ENCODE data around the gene NRXN3.

NRXN3 gene

GRCh38 chr14:79643132-79643531 lies 1473.0 kb downstream of the NRXN3 start:
- H3K36me3 Mint-ChIP-seq (ENCODE audit: low read depth) = no peaks in the 10 kb centered on the region
- H3K4me3 Mint-ChIP-seq = no peak overlapping the region
- H3K27me3 Mint-ChIP-seq = no peaks in the 10 kb centered on the region
- peaks cover 8% of the 10 kb centered on the region for H3K9me3 Mint-ChIP-seq
- H3K4me1 Mint-ChIP-seq (ENCODE audit: low read depth) = no peaks in the 10 kb centered on the region
- no peak overlapping the region for H3K27ac Mint-ChIP-seq
- intact Hi-C loops (cut with micrococcal nuclease) = no loop called here

DNA sequence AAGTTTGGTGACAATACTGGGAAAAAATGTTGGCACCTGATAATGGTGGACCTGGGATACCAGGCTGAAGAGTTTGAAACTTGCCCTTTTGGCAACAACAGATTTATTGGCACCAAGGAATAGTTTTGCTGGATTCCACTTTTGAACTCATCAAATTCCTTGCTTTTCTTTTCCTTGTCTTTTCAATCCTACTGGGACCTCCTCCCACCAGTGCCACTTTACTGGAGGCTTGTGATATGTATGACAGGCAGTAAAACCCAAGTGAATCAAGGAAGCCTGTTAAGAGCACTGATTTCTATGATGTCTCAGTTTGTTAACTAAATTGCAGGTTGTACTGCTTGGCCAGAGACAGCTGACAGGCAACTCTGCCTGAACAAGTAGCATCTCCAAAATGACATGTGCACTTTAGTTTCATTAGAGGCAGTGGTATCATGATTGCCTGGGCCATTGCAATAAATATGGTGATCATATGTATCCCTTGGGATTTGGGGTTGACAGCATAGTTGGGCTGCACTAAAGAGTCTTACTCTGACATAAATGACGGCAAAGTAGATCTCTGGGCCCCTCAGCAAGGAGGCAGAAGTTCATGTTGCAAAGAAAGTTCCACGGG lies 1475.7 kb downstream of the NRXN3 start:
- H3K36me3 Mint-ChIP-seq (ENCODE audit: low read depth) = no peaks in the 10 kb centered on the region
- intact Hi-C loops (cut with micrococcal nuclease) = no loop called here
- peaks cover 8% of the 10 kb centered on the region for H3K9me3 Mint-ChIP-seq
- H3K27ac Mint-ChIP-seq = no peak overlapping the region
- H3K27me3 Mint-ChIP-seq = no peaks in the 10 kb centered on the region
- no peaks in the 10 kb centered on the region for H3K4me1 Mint-ChIP-seq (ENCODE audit: low read depth)
- H3K4me3 Mint-ChIP-seq = no peak overlapping the region

GRCh38 chr14:79649856-79650255 lies 1479.7 kb downstream of the NRXN3 start:
- H3K4me3 Mint-ChIP-seq = no peak overlapping the region
- no peaks in the 10 kb centered on the region for H3K27me3 Mint-ChIP-seq
- no peak overlapping the region for H3K27ac Mint-ChIP-seq
- H3K9me3 Mint-ChIP-seq = peaks cover 13% of the 10 kb centered on the region
- H3K36me3 Mint-ChIP-seq (ENCODE audit: low read depth) = no peaks in the 10 kb centered on the region
- no peaks in the 10 kb centered on the region for H3K4me1 Mint-ChIP-seq (ENCODE audit: low read depth)
- intact Hi-C loops (cut with micrococcal nuclease) = no loop called here

- Mint-ChIP-seq H3K4me3 (no peak overlapping the region), H3K9me3 (peaks cover 13% of the 10 kb centered on the region), H3K36me3 (ENCODE audit: low read depth) (no peaks in the 10 kb centered on the region)
These were observed 1482.5 kb downstream of the NRXN3 start for GRCh38 chr14:79652513-79653307.

DNA sequence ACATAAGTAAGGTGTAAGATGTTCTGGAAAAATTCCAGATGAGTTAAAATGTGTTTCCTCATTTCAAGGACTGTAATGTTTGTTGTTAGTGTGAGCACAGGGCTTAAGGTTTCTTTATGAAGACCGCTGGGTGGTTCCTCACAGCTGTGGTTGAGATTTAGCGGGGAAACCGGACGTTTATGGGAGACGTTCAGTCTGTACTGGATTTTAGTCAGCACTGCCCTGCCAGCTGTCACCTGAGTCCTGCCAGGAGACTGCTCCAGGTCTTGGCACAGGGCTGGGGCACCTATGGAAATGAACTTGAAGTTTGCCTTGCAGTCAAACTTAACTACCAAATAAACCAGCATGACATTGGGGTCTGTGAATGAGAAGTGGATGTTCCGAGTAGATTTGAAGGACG lies 1485.9 kb downstream of the NRXN3 start:
- Mint-ChIP-seq H3K27me3 (no peaks in the 10 kb centered on the region), H3K4me1 (ENCODE audit: low read depth) (no peaks in the 10 kb centered on the region), H3K4me3 (no peak overlapping the region), H3K27ac (no peak overlapping the region), H3K9me3 (peaks cover 13% of the 10 kb centered on the region), H3K36me3 (ENCODE audit: low read depth) (no peaks in the 10 kb centered on the region)
- intact Hi-C loops (cut with micrococcal nuclease) = no loop called here

More at GRCh38 chr14:79652513-79653307, 1482.5 kb downstream of the NRXN3 start:
- no peaks in the 10 kb centered on the region for H3K4me1 Mint-ChIP-seq (ENCODE audit: low read depth)
- no peaks in the 10 kb centered on the region for H3K27me3 Mint-ChIP-seq
- no peak overlapping the region for H3K27ac Mint-ChIP-seq
- intact Hi-C loops (cut with micrococcal nuclease) = no loop called here

DNA sequence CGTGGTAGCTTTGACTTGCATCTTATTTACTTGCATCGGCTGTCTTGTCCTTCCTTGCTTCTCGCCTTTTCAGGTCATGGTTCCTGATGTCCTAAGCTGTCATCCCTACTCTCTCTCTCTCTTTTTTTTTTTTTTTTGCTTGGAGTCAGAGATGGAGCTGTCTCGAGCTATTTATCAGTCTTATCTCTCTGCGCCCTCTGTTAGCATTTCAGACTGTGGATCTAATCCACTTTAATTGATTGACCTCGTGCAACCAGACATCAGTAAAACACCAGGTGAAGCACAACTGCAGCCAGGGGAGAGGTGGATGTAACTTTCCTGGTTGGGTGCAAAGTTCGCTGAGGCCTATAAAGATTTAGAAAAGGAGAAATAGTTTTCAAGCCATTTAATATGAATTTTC lies 1486.3 kb downstream of the NRXN3 start:
- no peaks in the 10 kb centered on the region for H3K36me3 Mint-ChIP-seq (ENCODE audit: low read depth)
- intact Hi-C loops (cut with micrococcal nuclease) = no loop called here
- no peaks in the 10 kb centered on the region for H3K4me1 Mint-ChIP-seq (ENCODE audit: low read depth)
- H3K27ac Mint-ChIP-seq = no peak overlapping the region
- H3K9me3 Mint-ChIP-seq = peaks cover 13% of the 10 kb centered on the region
- no peaks in the 10 kb centered on the region for H3K27me3 Mint-ChIP-seq
- H3K4me3 Mint-ChIP-seq = no peak overlapping the region

- Mint-ChIP-seq H3K9me3 (peaks cover 14% of the 10 kb centered on the region), H3K27me3 (no peaks in the 10 kb centered on the region), H3K36me3 (ENCODE audit: low read depth) (no peaks in the 10 kb centered on the region), H3K4me1 (ENCODE audit: low read depth) (no peaks in the 10 kb centered on the region), H3K4me3 (no peak overlapping the region), H3K27ac (no peak overlapping the region)
- intact Hi-C loops (cut with micrococcal nuclease) = no loop called here
These were observed 1488.0 kb downstream of the NRXN3 start for GRCh38 chr14:79658221-79658620.

DNA sequence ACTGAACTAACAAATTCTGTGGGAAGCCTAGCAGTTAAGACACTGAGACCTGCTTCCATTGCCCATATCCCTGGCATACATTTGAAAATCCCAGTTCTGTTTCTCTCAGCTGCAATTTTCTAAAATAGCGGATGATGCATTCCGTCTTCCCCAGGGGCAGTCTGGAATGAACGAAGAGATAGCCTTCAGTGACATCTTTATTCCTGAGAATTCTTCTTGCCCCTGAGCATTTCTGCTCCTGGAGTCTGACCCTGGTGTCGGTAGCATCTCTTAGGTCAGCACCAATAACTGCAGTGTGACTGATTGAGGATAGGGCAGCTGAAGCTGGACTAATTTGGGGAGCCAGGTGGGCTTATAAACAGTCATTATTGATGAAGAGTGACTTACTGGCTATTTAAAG lies 1488.6 kb downstream of the NRXN3 start:
- H3K27ac Mint-ChIP-seq = no peak overlapping the region
- H3K36me3 Mint-ChIP-seq (ENCODE audit: low read depth) = no peaks in the 10 kb centered on the region
- H3K9me3 Mint-ChIP-seq = peaks cover 10% of the 10 kb centered on the region
- no peaks in the 10 kb centered on the region for H3K4me1 Mint-ChIP-seq (ENCODE audit: low read depth)
- no peaks in the 10 kb centered on the region for H3K27me3 Mint-ChIP-seq
- intact Hi-C loops (cut with micrococcal nuclease) = no loop called here
- no peak overlapping the region for H3K4me3 Mint-ChIP-seq

- Mint-ChIP-seq H3K4me1 (ENCODE audit: low read depth) (no peaks in the 10 kb centered on the region), H3K9me3 (peaks cover 10% of the 10 kb centered on the region), H3K27ac (no peak overlapping the region), H3K4me3 (no peak overlapping the region), H3K27me3 (no peaks in the 10 kb centered on the region), H3K36me3 (ENCODE audit: low read depth) (no peaks in the 10 kb centered on the region)
- intact Hi-C loops (cut with micrococcal nuclease) = no loop called here
These were observed 1490.1 kb downstream of the NRXN3 start for GRCh38 chr14:79660053-79660939.

GRCh38 chr14:79661752-79662151 lies 1491.6 kb downstream of the NRXN3 start:
- Mint-ChIP-seq H3K27me3 (no peaks in the 10 kb centered on the region), H3K9me3 (peaks cover 10% of the 10 kb centered on the region), H3K27ac (no peak overlapping the region), H3K4me3 (no peak overlapping the region), H3K36me3 (ENCODE audit: low read depth) (no peaks in the 10 kb centered on the region), H3K4me1 (ENCODE audit: low read depth) (no peaks in the 10 kb centered on the region)
- intact Hi-C loops (cut with micrococcal nuclease) = no loop called here

DNA sequence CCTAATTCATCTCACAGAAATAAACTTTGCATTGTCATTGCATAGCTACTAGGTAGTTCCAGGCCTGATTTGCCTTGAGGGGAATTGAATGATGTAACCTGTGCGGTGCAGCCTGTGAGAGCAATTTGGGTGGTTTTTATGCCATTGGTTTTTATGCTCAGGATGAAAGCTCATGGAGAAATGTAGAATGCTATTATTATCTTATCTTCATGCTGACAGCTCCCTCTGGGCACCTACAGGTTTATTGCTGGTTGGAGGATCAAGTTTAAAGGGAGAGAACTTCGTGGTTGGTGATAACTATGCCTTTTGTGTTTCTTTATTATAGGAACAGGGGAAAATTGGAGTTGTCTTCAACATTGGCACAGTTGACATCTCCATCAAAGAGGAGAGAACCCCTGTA lies 1493.3 kb downstream of the NRXN3 start:
- H3K27me3 Mint-ChIP-seq = no peaks in the 10 kb centered on the region
- H3K36me3 Mint-ChIP-seq (ENCODE audit: low read depth) = no peaks in the 10 kb centered on the region
- intact Hi-C loops (cut with micrococcal nuclease) = no loop called here
- no peaks in the 10 kb centered on the region for H3K4me1 Mint-ChIP-seq (ENCODE audit: low read depth)
- H3K27ac Mint-ChIP-seq = no peak overlapping the region
- H3K9me3 Mint-ChIP-seq = peaks cover 10% of the 10 kb centered on the region
- H3K4me3 Mint-ChIP-seq = no peak overlapping the region

GRCh38 chr14:79665556-79665955 lies 1495.4 kb downstream of the NRXN3 start:
- Mint-ChIP-seq H3K36me3 (ENCODE audit: low read depth) (no peaks in the 10 kb centered on the region), H3K9me3 (peaks cover 10% of the 10 kb centered on the region)
- intact Hi-C loops (cut with micrococcal nuclease) = no loop called here

GRCh38 chr14:79668951-79669350 lies 1498.8 kb downstream of the NRXN3 start:
- Mint-ChIP-seq H3K4me1 (ENCODE audit: low read depth) (no peaks in the 10 kb centered on the region), H3K9me3 (no peaks in the 10 kb centered on the region), H3K4me3 (no peak overlapping the region), H3K27me3 (no peaks in the 10 kb centered on the region), H3K36me3 (ENCODE audit: low read depth) (no peaks in the 10 kb centered on the region), H3K27ac (no peak overlapping the region)
- intact Hi-C loops (cut with micrococcal nuclease) = no loop called here

More at GRCh38 chr14:79665556-79665955, 1495.4 kb downstream of the NRXN3 start:
- Mint-ChIP-seq H3K27ac (no peak overlapping the region), H3K4me3 (no peak overlapping the region), H3K27me3 (no peaks in the 10 kb centered on the region), H3K4me1 (ENCODE audit: low read depth) (no peaks in the 10 kb centered on the region)

DNA sequence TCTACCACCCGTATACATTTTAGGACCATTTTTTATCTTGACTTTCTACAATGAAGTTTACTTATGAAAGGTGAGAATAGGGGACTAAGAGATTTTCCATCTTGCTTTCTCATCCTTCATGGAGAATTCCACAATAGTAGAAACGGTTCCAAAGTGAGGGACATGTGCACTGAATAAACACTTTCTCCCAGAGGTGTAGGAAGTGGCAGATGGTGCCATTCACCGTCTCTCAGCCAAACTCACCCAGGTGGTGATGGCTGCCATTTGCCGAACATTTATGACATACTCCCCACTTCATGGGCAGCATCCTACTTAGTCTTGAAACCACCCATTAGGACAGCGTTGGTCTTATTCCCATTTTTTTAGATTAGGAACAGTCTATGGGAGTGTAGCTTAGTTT lies 1500.6 kb downstream of the NRXN3 start:
- no peaks in the 10 kb centered on the region for H3K9me3 Mint-ChIP-seq
- no peak overlapping the region for H3K27ac Mint-ChIP-seq
- intact Hi-C loops (cut with micrococcal nuclease) = no loop called here
- no peaks in the 10 kb centered on the region for H3K4me1 Mint-ChIP-seq (ENCODE audit: low read depth)
- no peak overlapping the region for H3K4me3 Mint-ChIP-seq
- no peaks in the 10 kb centered on the region for H3K27me3 Mint-ChIP-seq
- no peaks in the 10 kb centered on the region for H3K36me3 Mint-ChIP-seq (ENCODE audit: low read depth)

Measured in dendritic cell treated with granulocyte-macrophage colony-stimulating factor and Interleukin-4, amounts not matched to agents 40 ng/mL and 50 ng/mL, for 4 days (primary cell).